Suprapubic skin (tissue), 4 donors: ENCODE results near the gene TRAPPC1. TPM values are rescaled to one million over a fixed set of nuclear protein-coding genes. Genes with fewer than 3 reads are reported as not detected.

Source experiments
- DNase-seq, 2 donors: peaks; one replicate each; pipeline ENCODE4 v3.0.0-alpha.2; 2019; ENCODE audit warnings: low spot score in 2 of 2
- H3K27ac ChIP-seq: fragments of 200-600 bp; sonication (generic); one replicate; pipeline ENCODE4 v1.5.1; 2019
- H3K27me3 ChIP-seq: fragments of 200-600 bp; sonication (generic); one replicate; pipeline ENCODE4 v1.5.1; 2019
- H3K36me3 ChIP-seq: fragments of 200-600 bp; sonication (generic); one replicate; pipeline ENCODE4 v1.5.1; 2019
- H3K4me1 ChIP-seq: fragments of 200-600 bp; sonication (generic); one replicate; pipeline ENCODE4 v1.5.1; 2019
- H3K4me3 ChIP-seq: fragments of 200-600 bp; sonication (generic); one replicate; pipeline ENCODE4 v1.5.1; 2019; ENCODE audit warnings: mild to moderate bottlenecking
- H3K9me3 ChIP-seq: fragments of 200-600 bp; sonication (generic); one replicate; pipeline ENCODE4 v1.5.1; 2019
- CTCF ChIP-seq, 2 donors: fragments of 200-600 bp in 1 of 2; fragments of 450-650 bp in 1 of 2; sonication (generic) in 1 of 2; IDR thresholded peaks; one replicate each; pipeline ENCODE4 v1.5.1; 2016 to 2019; ENCODE audit warnings: antibody characterized with exemption in 2 of 2, mild to moderate bottlenecking in 1 of 2, moderate library complexity in 1 of 2
- EP300 ChIP-seq: sonication (generic); formaldehyde crosslinking; IDR thresholded peaks from one replicate; pipeline ENCODE4 v1.6.1; 2017; ENCODE audit warnings: antibody characterized with exemption
- POLR2A ChIP-seq, 2 donors: fragments of 450-650 bp; IDR thresholded peaks; one replicate each; pipeline ENCODE4 v1.6.1; 2017; ENCODE audit warnings: antibody characterized with exemption in 2 of 2, mild to moderate bottlenecking in 2 of 2, moderate library complexity in 2 of 2
- POLR2AphosphoS5 ChIP-seq, 3 donors: sonication (generic); formaldehyde crosslinking; IDR thresholded peaks; one replicate each; pipeline ENCODE4 v1.6.1; 2017; ENCODE audit warnings: antibody characterized with exemption in 3 of 3
- WGBS: methylation state at CpG from one replicate; pipeline ENCODE4 v1.1.5; 2018; 5-methylcytosine and 5-hydroxymethylcytosine counted together
- total RNA-seq, 4 donors: library from RNA; depleted of rRNA; stranded (reverse); fragments of >200 nt; gene quantifications; one replicate each; pipeline ENCODE4 v1.1.0, GENCODE V29; 2016

TRAPPC1 gene
- total RNA-seq, 4 donors from 2014 or later: 39.4 to 64.1 (median 46.2) TPM

- TF ChIP-seq POLR2A (IDR thresholded peaks at IDR 0.05): no peak
- no peak for TF ChIP-seq EP300
- peak in 2 of 3 donors; percentile 22 to 79 for TF ChIP-seq POLR2AphosphoS5 (IDR thresholded peaks at IDR 0.05)
- TF ChIP-seq CTCF (IDR thresholded peaks at IDR 0.05): peak in 1 of 2 donors; percentile 61
- peak; percentile 97 for DNase-seq
- H3K4me3 ChIP-seq: peak overlapping the region; percentile 92
- H3K4me1 ChIP-seq: peaks cover 49% of the 10 kb centered on the region
- H3K9me3 ChIP-seq: no peaks in the 10 kb centered on the region
- peak overlapping the region; percentile 91 for H3K27ac ChIP-seq
- no peaks in the 10 kb centered on the region for H3K27me3 ChIP-seq
- 21% methylated on average over 11 of the region's 11 CpGs for WGBS
- peaks cover 30% of the 10 kb centered on the region for H3K36me3 ChIP-seq
Observed at GRCh38 chr17:7889166-7889955, 42.4 kb downstream of the TRAPPC1 start.

DNA sequence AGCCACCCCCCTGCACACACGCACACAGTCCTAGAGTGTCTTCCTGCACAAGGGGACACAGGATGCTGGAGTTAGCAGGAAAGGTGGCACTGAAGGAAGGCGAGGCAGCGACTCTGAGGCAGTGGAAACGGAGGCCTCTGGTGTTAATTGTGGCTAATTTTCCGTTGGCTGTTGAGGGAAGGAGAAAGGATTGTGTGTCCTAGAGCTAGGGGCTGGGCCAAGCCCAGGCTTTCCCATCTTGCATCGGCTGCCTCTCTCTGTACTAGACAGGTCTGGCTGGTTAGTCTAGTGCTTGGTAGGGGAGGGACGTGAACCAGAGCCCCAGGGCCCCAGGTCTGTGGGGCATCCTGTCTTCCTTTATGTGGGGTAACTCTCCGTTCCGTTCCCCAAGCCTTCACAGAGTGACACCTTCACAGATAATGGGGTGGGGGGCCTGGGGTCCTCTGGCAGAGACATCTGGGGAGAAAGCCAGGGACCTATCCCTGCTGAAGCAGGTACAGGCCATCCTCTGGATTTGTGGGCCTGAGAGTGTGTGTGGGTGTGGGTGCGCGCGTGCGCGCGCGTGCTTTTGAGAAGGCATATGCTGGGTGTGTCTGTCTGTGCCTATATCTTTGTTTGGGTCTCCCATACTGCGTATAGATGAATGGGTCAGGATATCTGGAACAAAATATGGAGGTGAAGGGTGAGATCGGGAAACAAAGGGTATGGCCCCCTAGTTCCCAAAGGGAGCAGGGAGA, 43.4 kb downstream of the TRAPPC1 start, which contains the start of gene CHD3:
Gene CHD3 (plus strand): TSS at position 606 of the 737 bp plus-strand sequence. CDS start 212 bp downstream, outside the sequence.
- peak; percentile 78 to 83 for DNase-seq
- Histone ChIP-seq H3K9me3 (no peaks in the 10 kb centered on the region), H3K36me3 (peaks cover 20% of the 10 kb centered on the region), H3K27me3 (no peaks in the 10 kb centered on the region), H3K4me3 (peak within 1 kb of the TSS; percentile 92), H3K27ac (peak within 1 kb of the TSS; percentile 91), H3K4me1 (peaks cover 58% of the 10 kb centered on the region)
- 18% methylated on average over 18 of the region's 18 CpGs for WGBS
- TF ChIP-seq POLR2AphosphoS5 (IDR thresholded peaks at IDR 0.05): peak in 2 of 3 donors; percentile 9 to 10
- no peak for TF ChIP-seq POLR2A (IDR thresholded peaks at IDR 0.05)

DNA sequence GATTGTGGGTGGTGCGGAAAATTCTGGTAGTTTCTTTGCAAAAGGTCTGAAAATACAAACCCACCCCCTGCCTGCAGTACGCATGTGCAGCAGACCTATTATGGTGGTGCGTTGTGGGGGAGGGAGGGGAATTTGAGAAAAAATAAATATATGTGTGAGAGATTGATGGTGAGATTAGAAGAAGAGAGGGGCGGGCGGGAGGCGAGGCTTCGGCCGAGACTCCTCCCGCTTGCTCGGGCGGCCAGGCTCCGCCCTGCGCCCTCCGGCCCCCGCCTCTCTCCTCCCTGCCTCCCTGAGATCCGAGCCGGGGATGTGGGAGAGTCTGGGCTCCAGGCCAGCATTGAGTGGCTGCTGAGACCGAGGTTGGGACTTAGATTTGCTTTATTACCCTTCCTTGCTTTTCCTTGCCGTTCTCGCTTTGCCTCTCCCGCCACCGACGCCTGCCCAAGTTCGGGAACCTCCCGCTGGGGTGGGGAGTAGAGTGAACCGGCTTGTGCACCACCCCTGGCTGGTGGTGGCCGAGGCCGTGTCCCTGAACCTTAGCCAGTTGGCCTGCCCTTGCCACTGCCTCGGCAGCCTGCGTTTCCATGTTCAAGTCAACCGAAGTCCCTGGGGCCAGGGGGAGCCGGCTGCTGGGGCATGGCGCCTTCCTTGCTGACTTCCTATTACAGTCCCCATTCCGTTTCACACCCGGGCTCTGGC, 44.1 kb downstream of the TRAPPC1 start:
- no peaks in the 10 kb centered on the region for H3K27me3 ChIP-seq
- no peaks in the 10 kb centered on the region for H3K9me3 ChIP-seq
- TF ChIP-seq POLR2AphosphoS5 (IDR thresholded peaks at IDR 0.05) (peak in 1 of 3 donors; percentile 26), EP300 (no peak), CTCF (IDR thresholded peaks at IDR 0.05) (peak in 1 of 2 donors; percentile 3), POLR2A (IDR thresholded peaks at IDR 0.05) (no peak)
- under 1% methylated on average over 35 of the region's 35 CpGs for WGBS
- peaks cover 17% of the 10 kb centered on the region for H3K36me3 ChIP-seq
- H3K27ac ChIP-seq: peak overlapping the region; percentile 91
- DNase-seq: peak; percentile 94 to 95
- peaks cover 61% of the 10 kb centered on the region for H3K4me1 ChIP-seq
- H3K4me3 ChIP-seq: peak overlapping the region; percentile 92

GRCh38 chr17:7887038-7887481, 44.7 kb downstream of the TRAPPC1 start:
- Histone ChIP-seq H3K9me3 (no peaks in the 10 kb centered on the region), H3K36me3 (peaks cover 16% of the 10 kb centered on the region), H3K4me1 (peaks cover 66% of the 10 kb centered on the region), H3K27me3 (no peaks in the 10 kb centered on the region), H3K27ac (peak overlapping the region; percentile 91), H3K4me3 (peak overlapping the region; percentile 92)
- DNase-seq: no peak
- TF ChIP-seq POLR2A (IDR thresholded peaks at IDR 0.05) (no peak), EP300 (no peak), POLR2AphosphoS5 (IDR thresholded peaks at IDR 0.05) (no peak), CTCF (IDR thresholded peaks at IDR 0.05) (no peak)
- WGBS: under 1% methylated on average over 8 of the region's 8 CpGs

GRCh38 chr17:7886227-7887037, 45.3 kb downstream of the TRAPPC1 start:
- Histone ChIP-seq H3K36me3 (peaks cover 12% of the 10 kb centered on the region), H3K4me1 (peaks cover 66% of the 10 kb centered on the region), H3K4me3 (peak overlapping the region; percentile 92), H3K27ac (peak overlapping the region; percentile 91), H3K9me3 (no peaks in the 10 kb centered on the region), H3K27me3 (no peaks in the 10 kb centered on the region)
- TF ChIP-seq POLR2AphosphoS5 (IDR thresholded peaks at IDR 0.05) (no peak), EP300 (no peak), POLR2A (IDR thresholded peaks at IDR 0.05) (no peak)
- under 1% methylated on average over 27 of the region's 30 CpGs for WGBS
- DNase-seq: peak in 1 of 2 donors; percentile 79
